HG02970 (cell line): ENCODE data around the gene ABHD16A.

Experiments used
- ATAC-seq: cut with Tn5 transposase; IDR thresholded peaks from one replicate; pipeline ENCODE4 v1.9.1; 2021; ENCODE audit warnings: mild to moderate bottlenecking, moderate library complexity, moderate number of reproducible peaks; ENCODE audit not compliant: unreplicated experiment, low FRiP score

Gene ABHD16A

GRCh38 chr6:31651602-31652191 lies 51.4 kb downstream of the ABHD16A start:
- ATAC-seq = peak; percentile 28

GRCh38 chr6:31645325-31645724 lies 57.8 kb downstream of the ABHD16A start:
- ATAC-seq = no peak

GRCh38 chr6:31643818-31644454 lies 59.2 kb downstream of the ABHD16A start:
- no peak for ATAC-seq

GRCh38 chr6:31642798-31643570 lies 60.1 kb downstream of the ABHD16A start:
- ATAC-seq = no peak

DNA sequence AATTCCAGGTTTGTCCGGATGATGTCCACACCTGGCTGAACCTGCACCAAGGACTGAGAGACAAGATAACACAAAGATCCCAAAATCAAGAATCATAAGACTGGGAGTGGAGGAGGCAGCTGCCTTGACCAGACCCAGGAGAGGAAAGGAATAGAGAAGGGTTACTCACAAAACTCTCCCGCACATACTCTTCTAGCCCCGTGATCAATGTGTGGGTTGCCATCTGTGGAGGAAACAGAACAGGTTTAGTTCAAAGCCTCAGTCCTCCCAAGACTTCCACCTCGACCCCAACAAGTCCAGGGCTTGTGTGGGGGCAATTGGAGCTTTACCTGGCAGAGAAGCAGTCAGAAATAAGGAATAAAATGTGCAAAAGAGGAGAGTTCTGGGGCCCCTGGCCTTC lies 61.8 kb downstream of the ABHD16A start:
- ATAC-seq = no peak

GRCh38 chr6:31640612-31641011 lies 62.5 kb downstream of the ABHD16A start:
- ATAC-seq = no peak

- no peak for ATAC-seq
Measured at GRCh38 chr6:31639449-31639861, 63.7 kb downstream of the ABHD16A start.

DNA sequence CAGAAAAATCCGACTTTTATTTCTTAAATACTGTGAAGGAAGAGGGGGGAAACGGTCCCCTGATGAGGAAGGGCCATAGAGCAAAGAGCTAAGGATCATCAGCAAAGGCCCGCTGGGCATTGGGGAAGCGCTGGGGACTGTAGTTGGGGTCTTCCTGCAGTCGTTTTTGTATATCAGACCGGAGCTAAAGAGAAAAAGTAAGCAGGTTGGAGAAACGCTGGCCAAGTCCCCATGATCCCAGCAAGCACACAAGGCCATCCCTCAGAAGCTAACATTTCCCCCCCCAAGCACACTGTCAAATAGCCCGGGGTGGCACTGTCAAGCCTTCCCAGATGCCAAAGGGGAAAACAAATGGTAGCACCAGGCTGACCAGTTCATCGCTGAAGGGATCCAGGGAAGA lies 64.1 kb downstream of the ABHD16A start:
- ATAC-seq = no peak
